ENCODE results near the gene LACTB.

The LACTB gene

GRCh38 chr15:63188247-63188925 lies 66.7 kb downstream of the LACTB start:
- peak overlapping the region; percentile 59 for H3K4me3 ChIP-seq (ENCODE audit: low read depth, low read length)
- DNase-seq (ENCODE audit: low read depth, low spot score): peak; percentile 19
- in situ Hi-C loops (cut with HindIII; ENCODE audit: low sequenced_read_pairs): no loop called here
- TF ChIP-seq, protein P1, sequence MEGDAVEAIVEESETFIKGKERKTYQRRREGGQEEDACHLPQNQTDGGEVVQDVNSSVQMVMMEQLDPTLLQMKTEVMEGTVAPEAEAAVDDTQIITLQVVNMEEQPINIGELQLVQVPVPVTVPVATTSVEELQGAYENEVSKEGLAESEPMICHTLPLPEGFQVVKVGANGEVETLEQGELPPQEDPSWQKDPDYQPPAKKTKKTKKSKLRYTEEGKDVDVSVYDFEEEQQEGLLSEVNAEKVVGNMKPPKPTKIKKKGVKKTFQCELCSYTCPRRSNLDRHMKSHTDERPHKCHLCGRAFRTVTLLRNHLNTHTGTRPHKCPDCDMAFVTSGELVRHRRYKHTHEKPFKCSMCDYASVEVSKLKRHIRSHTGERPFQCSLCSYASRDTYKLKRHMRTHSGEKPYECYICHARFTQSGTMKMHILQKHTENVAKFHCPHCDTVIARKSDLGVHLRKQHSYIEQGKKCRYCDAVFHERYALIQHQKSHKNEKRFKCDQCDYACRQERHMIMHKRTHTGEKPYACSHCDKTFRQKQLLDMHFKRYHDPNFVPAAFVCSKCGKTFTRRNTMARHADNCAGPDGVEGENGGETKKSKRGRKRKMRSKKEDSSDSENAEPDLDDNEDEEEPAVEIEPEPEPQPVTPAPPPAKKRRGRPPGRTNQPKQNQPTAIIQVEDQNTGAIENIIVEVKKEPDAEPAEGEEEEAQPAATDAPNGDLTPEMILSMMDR (IDR thresholded peaks at IDR 0.05; ENCODE audit: low read depth, low read length): no peak

DNA sequence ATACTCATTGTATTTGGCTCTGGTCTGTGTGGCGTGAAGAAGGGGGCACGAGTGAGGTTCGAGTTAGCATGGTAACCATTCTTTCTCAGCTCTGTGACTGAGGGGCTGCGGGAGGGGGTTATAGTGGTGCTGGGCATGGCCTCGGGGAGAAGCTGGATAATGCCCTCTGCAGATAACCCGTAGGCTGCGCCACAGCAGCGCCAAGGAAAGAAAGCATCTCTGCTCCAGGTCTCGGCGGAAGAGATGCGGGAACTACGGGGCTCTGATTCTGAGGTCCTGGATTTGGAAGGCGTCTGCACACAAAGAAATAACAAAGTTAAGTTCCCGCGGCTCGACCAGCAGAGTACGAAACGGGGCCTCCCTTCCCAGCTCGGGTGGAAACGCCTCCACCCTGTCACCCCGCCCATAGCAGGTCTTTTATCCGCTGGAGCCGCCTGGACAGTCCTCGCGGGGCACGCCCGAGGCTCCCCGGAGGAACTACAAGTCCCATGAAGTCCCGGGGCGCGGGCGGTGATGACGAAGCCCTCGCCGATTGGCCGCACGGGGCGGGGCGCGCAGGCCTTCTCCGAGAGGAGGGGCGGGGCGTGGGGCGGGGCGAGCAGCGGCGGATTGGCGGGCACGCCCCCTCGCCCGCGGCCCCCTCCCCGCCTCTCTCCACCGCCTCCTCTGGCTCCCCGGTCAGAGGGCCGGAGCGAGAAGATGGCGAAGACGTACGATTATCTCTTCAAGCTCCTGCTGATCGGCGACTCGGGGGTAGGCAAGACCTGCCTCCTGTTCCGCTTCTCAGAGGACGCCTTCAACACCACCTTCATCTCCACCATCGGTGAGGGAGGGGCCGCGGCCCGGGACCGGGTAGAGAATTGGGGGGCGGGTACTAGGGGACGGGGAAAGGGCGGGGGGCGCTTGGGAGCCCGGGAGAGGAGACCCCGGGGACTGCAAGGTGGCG lies 67.5 kb downstream of the LACTB start, which contains the start of gene RAB8B:
RAB8B (plus strand) TSS at position 681 of the 946 bp plus-strand sequence; CDS start at position 700, 19 bp downstream.
- TF ChIP-seq, protein P1 (IDR thresholded peaks at IDR 0.05; ENCODE audit: low read depth, low read length): no peak
- H3K4me3 ChIP-seq (ENCODE audit: low read depth, low read length): peak within 1 kb of the TSS; percentile 88
- peak; percentile 98 for DNase-seq (ENCODE audit: low read depth, low spot score)
- in situ Hi-C loops (cut with HindIII; ENCODE audit: low sequenced_read_pairs): no loop called here

DNA sequence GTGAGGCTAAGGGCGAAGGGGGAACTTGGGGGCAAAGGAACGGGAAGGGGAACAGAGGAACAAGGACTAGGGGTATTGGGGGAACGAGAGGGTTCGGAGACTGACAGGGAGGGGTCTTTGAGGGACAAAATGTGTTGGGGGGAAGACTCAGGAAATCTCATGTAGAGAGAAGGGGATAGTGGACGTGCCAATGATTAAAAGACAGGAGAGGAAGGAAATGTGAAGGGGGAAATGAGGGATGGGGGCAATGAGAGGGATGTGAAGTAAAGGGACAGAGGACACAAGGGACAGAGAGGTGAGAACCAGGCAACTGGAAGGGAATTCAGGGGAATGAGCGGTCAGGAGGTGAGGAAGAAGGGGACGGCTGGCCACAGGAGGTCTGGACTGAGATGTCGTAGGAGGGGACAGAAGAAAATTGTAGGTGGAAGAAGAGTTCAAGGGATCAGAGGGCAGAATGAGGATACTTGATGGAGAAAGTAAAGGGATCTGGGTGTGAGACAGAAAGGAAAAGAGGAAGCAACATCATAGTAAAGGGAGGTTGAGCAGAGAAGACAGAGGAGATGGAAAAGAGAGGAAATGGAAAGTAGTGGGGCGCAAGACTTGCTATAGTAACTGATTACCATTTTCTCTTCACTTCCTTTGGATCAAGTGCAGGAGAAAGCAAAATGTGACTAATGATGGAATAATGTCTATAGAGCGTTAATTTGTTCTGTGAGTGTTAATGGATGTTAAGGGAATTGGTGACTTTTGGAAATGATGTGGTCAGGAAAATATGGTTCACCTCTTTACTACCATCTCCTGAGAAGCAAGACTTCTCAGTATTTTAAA lies 68.5 kb downstream of the LACTB start:
- H3K4me3 ChIP-seq (ENCODE audit: low read depth, low read length): peak overlapping the region; percentile 88
- in situ Hi-C loops (cut with HindIII; ENCODE audit: low sequenced_read_pairs): no loop called here
- no peak for DNase-seq (ENCODE audit: low read depth, low spot score)
- TF ChIP-seq, protein P1 (IDR thresholded peaks at IDR 0.05; ENCODE audit: low read depth, low read length): no peak

DNA sequence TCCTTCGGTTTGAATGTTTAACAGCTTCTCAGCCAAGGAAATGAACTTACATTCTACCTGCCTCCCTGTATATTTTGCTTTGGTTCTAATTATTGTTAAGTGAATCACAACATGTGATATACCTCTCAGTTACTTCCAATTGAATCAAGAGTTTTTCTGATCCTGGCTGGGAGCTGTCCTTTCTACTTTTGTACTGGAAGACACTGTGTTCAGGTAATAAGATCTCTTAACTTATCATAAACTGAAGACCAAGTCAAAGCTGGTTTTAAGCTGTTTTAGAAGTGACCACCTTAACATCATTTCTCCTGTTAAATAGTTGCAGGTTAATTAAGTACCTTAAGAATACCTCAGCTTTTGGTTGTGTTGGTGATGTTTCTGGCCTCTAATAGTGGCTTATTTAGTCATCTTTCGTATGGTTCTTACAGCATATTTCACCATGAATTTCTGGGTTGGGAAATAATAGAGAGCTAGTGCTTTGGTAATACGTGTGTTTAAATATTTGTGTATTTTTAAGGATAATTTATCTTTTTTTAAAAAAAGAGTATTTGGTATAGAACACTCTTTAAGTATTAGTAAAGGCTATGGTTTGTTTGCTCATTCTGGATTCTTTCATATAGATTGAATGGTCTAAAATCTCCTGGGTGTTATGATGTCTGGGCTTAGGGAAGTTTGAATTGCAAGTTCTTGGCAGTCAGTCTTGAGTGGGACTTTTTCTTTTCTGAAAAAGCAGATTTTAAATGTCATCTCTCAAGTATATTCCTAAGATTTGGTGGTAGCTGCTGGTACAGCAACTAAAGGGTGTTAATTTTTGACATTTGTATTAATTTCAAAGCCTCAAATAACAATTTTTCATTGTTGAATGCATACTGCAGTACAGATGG lies 69.3 kb downstream of the LACTB start:
- peak; percentile 37 for DNase-seq (ENCODE audit: low read depth, low spot score)
- H3K4me3 ChIP-seq (ENCODE audit: low read depth, low read length): peak overlapping the region; percentile 88
- in situ Hi-C loops (cut with HindIII; ENCODE audit: low sequenced_read_pairs): no loop called here
- TF ChIP-seq, protein P1 (IDR thresholded peaks at IDR 0.05; ENCODE audit: low read depth, low read length): no peak
